GM19467 (cell line): ENCODE results near the gene ZFPM1.

Experiments
- ATAC-seq: cut with Tn5 transposase; IDR thresholded peaks from one replicate; pipeline ENCODE4 v1.9.1; 2021; ENCODE audit warnings: mild to moderate bottlenecking, moderate library complexity; ENCODE audit not compliant: unreplicated experiment

ZFPM1 gene

DNA sequence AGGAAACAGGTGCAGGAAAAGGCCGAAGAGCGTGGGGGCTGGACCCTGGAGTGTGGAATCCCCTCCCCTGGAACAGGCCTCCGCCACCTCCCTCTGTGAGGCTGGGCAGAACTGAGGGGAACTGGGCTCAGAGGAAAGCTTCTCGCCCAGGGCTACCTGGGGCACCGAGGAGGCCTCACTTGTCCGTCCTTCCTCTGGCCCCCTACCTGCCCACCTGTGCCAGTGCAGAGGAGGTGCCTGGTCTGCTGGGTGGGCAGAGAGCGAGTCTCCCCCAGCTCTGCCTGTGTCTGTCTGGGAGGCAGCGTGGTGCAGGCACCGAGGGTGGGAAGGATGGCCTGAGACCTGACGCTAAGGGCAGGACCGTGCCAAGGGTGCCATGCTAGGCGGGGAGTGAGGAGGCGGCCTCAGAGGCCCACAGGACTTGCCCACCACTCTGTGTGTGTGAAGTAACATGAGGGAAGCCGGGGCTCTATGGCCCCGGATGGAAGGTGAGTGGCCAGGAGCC, 42.2 kb downstream of the ZFPM1 start:
- no peak for ATAC-seq

DNA sequence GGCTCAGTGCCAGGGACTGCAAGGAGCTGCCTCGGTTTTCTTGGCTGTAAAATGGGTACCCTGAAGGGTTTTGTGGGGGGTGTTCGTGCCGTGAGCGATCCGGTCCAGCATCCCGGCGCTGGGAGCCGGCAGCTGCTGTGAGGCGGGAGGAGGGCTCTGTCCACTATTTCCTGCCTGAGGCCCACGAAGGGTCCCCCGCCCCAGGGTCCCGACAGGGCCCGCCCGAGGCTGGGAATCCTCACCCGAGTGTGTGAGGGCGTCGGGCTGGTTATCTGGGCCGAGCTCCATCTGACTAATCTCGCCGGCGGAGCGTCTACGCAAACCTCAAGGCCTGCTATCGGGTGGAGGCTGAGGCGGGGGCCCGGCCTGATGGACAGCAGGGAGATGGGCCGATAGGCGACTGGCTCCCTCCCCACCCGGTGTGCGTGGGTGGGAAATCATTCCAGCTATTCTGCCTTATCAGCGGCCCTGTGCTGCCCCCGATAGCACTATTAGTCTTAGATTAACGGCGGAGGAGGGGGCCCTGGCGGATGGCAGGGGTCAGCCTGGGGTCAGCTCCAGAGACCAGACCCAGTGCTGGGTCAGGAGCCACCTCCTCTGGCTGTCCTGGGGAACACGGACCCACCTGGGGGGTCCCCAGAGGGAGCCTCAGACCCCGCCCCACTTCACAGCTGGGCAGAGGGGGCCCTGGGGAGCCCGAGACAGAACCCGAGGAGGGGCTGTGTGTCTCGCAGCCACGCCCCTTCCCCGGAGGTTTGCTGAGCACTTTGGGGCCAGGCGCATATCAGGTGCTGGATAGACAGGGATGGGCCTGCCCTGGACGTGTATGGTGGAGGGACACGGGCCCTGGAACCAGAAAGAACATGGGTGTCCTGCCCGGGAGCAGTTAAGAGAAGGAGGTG, 44.7 kb downstream of the ZFPM1 start:
- ATAC-seq = no peak

DNA sequence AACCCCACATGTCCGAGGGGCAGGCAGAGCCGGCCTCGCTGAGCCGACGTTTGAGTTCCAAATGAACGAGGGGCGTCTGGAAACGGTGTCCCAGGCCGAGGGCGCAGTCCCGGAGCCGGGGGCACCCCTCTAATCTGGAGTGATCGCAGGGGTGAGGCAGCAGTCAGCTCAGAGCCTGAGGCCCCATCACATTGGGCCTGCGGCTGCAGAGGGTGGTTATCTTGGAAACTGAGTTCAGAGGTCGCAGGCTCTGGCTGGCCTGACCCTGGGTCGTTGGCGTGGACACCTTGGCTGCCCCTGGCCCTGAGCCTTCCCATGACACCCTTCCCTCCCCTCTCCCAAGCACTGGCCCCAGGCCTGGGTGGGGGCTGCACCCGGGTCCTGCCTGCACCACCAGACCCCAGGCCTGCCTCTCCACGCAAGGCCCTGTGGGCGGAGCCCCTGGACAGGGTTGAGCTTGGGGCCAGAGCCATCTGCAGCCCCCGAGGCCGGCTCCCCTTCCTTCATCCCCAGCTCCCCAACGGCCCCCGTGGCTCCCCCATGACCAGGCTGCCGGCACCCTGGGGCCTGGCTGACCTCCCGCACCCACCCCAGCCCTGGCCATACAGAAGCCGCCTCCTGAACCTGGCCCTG, 45.6 kb downstream of the ZFPM1 start:
- ATAC-seq = no peak

DNA sequence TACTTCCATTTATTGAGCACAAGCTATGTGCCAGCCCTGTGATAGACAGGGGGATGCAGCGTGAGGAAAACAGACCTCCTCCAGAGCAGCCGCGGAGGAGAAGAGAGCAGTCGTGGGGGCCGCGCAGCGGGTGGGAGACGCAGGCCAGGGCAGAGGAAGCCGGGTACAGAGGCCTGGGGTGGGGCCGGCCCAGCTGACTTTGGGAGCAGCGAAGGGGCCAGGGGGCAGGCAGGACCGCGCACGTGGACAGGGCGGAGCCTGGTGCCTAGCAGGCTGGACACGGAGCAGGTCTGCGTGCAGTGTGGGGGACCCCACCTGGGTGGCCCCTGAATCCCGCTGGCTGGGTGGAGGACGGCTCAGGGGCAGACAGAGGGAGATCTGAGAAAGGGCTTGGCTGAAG, 46.2 kb downstream of the ZFPM1 start:
- no peak for ATAC-seq

DNA sequence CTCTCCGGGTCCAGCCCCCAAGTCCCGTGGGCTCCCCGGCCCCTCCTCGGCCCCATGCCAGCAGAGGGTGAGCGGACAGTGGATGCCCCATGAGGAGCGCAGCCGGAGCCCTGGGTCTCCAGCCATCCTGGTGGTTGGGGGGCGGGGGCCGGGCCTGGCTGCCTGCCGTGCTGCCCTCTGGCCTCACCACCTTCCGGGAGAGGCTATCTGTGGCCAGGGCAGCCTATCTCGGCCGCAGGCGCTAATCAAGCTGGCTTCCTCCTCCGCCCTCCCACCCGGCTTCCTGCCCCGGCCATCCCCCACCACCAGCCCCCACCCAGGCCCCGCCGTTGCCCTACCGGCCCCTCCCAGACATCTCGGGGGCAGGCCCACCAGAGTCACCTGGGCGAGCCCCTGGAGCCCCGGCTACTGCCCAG, 46.8 kb downstream of the ZFPM1 start:
- ATAC-seq = no peak

DNA sequence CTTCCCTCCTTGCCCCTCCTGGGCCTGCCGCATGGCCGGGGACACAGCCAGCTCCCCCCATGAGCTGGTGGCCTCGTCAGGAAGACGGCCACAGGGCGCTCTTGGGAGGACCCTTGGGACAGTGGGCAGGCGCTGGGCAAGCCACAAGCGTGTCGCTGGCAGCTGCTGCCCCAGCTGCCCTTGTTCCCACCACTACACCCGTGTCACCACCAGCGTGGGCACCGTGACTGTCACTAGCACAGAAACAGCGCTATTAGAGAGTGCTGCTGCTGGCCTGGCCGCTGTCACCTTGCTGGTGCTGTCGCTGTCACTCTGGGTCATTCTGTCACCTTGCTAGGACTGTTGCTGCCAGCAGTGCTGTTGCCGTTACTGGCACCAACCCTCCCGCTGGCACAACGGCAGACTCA, 47.2 kb downstream of the ZFPM1 start:
- ATAC-seq = no peak

DNA sequence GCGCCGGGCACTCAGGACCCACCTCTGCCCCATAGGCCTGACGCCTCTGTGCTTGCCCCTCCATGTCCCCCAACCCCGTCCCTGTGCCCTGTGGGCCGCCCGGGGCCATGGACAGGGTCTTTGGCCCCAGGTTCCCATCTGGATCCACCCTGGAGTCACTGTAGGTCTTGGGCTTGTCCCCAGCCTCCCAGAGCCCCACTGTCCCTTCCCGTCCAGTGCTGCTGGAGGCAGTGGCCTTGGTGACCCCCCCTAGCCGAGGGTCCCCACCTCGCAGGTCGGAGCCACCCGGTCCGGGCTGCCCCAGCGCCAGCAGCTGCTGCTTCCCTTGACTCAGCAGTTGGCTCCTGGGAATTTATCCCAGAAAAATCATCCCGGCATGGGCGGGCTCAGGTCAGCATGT, 49.3 kb downstream of the ZFPM1 start:
- ATAC-seq = no peak

DNA sequence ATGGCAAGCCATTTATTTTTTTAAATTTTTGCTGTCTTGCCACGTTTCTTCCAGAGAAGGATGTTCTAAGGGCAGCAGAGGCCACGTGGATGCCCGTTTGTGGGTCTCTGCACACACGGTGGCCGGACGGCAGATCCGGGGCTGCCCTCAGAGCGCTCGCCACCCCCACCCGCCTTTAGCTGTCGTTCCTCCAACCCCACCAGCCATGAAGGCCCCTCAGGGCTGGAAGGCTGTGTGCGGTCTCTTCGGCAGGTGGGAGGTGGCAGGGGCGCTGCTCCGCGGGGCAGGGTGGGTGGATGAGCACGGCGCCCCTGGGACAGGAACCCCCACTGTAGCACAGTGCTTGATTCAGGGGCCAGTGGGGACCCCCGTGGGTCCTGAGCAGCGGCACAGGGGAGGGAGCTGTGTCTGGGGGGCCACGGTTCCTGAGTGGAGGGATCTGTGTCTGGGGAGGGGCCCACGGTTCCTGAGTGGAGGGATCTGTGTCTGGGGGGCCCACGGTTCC, 49.7 kb downstream of the ZFPM1 start:
- ATAC-seq = no peak

DNA sequence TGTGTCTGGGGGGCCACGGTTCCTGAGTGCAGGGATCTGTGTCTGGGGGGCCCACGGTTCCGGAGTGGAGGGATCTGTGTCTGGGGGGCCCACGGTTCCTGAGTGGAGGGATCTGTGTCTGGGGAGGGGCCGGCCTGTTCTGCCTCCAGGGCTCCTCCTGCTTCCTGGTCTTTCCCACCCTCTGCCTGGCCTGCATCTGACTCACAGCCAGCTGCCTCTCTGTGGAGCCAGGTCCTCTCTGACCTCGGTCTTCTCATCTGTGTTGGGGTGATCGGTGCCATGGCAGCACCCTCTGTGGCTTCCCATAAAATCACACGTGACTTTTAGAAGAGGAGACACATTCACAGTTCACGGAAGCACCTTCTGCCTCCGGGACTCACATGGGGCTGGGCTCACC, 50.3 kb downstream of the ZFPM1 start:
- ATAC-seq = no peak

DNA sequence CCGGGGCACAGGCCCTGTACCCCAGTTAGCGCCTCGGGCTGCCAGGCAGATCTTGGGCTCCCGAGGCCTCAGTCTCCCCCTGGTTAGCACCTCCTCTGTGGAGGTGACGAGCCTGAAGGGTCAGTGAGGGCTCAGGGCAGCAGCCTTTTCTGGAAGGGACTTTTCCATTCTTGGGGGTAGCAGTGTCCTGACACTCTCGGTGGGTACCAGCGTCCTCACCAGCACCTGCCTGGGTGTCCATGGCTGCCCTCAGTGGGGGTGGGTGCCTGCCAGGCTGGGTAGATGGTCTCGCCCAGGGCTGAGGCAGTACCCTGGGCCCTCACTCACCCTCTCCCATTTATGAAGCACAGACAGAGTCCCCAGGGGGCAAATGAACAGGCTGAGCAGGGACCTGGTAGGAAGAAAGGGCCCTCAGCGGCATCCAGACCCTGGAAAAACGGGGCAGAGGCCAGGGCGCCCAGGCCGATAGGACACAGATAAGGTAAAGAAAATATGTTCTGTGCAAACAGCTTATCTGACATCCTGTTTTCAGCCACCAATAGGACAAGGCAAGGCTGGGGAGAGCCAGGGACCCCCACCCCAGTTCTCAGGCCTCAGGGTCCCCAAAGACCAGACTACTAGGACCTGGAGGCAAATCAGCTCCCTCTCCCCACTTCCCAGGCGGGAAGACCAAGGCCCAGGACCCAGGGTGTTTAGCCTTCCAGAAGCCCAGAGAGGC, 50.9 kb downstream of the ZFPM1 start:
- no peak for ATAC-seq

DNA sequence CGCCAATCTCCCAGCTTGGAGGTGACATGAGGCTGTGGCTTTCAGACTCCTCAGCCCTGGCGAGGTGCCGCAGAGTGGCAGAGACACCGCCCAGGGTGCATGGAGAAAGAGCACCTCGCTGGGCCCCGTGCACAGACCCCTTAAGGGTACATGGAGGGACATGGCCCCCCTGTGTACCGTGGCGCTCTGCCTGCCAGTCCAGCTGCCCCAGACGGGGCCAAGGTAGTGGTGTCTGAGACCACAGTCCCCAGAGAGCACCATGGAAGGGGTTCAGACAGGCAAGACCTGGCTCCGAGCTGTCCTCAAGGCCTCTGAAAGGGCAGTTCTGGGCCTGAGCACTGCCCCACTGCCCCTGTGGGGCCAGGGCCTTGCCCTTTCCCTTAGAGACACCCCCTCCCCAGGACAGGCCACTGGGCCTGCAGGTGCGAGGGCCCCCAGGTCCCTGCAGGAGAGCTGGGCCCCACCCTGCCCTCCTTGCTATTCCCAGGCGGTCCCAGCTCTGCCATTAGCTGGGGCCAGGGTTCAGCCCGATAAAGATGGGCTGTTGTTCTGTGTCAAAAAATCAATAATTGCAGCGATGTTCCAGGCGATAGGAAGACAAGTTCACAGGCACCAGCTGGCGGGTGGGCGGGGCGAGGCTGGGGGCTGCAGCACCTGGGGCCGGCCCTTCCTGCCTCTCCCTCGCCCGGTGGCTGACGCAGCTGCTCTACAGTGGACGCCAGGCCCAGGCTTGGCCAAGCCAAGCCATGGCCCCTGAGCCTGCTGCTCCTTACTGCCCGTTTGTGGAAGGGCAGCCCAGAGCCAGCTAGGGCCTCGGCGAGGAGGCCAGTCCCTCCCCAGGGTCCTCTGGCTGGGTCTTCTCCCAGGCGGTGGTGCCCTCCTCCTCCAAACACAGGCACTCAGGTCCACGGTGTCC, 51.7 kb downstream of the ZFPM1 start:
- no peak for ATAC-seq

DNA sequence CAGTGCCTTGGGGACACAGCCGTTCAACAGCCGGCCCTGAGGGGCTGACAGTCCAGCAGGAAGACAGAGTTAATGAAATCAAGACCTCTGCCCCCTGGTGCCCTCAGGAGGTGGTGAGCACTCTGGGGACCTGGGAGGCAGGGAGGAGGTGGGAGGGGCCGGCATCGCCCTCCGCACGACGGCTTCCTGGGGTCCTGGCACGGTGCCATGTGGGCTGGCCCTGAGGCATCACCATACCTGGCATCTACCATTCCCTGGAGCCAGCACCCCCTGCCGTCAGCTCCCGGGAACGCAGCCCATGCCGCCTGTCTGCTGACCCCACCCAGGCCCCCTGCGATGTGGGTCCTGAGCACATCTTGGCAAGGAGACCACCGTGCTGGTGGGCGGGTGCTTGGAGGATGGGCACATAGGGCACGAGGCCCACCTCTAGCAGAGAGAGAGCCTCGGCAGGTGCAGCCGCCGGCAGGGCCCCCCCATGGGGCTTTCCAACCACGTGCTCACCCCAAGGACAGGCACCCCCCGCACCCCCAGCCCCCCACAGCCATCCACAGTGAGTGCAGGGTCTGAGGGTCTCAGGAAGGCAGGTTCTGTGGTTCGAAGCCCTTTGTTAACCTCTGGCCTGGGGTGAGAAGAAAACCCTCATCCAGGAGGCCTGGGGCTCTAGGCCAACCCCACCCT, 52.5 kb downstream of the ZFPM1 start:
- ATAC-seq = no peak

DNA sequence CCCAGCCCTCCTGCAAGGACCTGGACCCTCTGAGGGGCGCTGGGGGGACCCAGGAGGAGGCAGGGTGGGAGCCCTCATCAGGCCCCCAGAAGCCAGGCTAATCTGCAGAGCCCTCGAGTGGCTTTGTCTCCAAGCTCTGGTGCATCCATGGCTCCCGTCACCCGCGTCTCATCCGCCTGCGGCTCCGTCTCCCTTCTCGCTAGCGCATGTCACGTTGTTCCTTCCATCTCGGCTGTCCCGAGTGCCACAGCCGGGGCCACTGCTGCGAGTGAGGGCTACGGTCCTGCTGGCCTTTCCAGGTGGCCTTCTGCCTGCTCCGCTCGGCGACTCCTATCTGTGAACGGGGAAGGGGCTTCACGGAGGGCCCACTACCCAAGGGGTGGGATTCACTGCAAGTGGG, 53.6 kb downstream of the ZFPM1 start:
- no peak for ATAC-seq

DNA sequence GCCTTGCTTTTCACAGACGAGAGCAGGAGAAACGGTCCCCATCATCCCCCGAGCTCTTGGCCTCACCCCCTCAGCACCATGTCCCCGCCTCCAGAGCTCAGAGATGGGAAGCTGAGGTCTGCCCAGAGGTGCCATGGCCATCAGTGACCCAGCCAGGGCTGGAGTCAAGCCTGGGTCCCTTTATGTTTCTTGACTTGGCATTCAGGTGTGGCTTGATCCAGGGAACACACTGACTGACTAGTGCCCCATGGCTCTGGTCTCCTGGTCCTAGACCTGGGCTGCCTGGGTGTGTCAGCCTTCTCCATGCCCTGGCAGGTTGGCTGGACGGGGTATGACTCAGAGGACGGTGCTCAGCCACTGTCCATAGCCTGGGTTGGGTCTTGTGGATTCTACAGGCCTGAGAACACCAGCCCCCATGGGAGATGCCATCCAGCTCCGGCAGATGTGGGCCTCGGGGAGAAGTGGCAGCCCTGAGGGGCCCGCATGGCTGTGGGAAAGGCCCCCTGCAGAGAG, 54.2 kb downstream of the ZFPM1 start:
- ATAC-seq = no peak

DNA sequence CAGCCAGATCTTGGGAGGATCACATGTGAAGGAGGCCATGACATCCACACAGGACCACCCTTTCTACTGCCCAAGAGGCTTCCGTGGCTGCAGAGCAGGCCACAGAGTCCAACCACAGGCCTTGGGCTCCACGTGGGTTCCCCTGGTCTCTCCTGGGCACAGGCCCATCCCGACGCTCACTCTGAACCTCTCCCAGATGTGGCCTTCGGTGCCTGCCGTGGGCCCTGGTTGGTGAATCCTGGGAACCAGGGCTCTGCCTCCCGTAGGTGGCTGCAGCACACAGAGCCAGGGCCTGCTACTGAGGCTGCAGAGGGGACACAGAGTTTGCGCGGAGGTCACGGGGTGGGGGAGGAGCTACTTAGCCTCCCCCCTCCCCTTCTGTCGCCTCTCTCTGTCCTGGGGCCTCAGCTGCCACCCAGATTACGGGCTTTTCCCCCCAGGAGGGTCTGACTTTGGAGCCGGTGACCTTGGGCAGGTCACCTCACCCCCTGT, 55.3 kb downstream of the ZFPM1 start:
- no peak for ATAC-seq

DNA sequence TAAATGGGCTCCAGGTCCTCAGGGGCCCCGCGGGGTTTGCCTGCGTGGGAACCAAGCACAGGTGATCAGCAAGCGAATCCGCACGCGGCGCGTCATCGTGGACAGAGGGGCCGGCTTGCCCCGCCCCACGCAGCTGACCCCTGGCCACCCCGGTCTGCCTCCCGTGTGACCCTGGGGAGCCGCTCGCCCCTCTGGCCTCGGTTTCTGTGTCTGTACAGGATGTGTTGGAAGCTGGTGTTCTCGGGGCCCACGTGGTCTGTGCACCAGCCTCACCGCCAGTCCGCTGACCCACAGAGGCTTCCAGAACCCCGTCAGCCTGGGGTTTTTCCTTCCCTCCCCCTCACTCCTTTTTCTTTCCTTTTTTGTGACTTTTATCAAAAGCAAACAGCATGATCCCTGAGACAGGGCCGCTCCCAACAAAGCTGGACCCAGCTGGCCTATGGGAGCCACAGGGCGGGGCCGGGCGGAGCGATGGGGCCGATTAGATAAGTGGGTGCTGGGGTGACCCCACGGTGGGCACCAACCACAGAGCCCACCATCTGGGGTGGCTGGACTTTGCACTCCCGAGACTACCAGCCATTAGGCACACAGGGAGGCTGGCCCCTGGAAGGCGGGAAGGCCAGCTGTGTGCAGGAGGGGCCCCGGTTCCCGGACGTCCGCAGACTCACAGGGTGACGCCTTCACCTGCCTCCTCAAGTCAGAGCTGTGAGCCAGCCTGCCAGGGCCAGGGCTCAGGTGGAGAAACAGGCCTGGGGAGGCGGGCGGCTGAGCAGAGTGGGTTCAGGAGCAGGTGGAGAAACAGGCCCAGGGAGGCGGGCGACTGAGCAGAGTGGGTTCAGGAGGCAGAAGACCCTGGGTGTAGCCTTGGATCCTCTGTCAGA, 56.0 kb downstream of the ZFPM1 start:
- no peak for ATAC-seq

DNA sequence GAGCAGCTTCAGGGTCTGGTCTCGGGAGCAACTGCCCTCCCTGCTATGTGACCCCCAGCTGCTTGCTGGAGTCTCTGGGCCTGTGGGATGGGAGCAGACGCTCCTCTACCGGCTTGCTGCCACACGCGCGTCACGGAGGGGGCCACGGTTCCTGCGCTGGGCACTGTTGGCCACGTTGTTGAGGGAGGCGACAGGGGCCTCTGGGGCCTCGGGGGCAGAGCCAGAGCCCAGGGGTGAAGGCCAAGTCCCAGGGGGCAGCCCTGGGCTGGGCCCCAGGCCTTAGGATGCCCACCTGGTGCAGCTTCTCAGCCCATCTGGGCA, 56.6 kb downstream of the ZFPM1 start:
- ATAC-seq = no peak

DNA sequence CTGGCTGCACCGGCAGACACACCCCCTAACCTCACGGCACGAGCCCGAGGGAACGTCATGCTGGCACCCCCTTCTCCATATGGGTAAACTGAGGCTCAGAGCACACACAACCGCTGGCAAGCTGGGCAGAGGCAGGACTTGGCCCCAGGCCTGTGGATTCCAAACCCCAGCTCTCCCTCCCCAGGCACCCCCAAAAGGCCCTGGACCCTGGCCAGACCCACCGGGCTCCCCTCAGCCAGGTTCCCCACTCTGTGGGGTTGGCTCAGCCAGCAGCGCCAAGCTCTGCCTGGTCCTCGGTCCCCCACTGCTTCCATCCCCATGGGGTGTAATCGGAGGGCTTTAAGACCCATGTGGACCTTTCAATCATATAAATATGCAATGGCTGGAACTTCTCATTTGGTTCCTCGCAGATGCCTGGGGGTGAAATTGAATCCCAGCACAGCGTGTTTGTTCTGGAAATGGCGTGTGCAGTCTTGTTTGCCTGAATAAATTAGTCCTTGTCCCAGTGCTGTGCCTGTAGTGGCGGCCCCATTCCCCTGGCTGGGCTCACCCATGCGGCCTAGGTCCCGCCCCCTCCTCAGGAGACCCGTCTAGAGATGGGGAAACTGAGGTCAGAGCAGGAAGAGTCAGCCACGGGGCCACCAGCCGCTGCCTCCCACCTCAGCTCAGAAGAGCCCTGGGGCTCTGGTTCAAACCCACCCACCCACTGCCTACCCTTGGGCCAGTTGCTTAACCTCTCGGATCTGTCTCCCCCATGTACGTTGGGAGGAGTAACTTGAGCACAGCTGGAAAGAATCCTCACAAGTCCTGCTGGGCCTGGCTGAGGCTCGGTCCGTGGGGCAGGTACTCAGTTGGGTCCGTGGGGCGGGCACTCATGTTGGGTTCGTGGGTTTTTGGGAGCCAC, 57.3 kb downstream of the ZFPM1 start:
- ATAC-seq = no peak
